ENCODE results near the gene PTCH1. TPM values are rescaled to one million over a fixed set of nuclear protein-coding genes. Genes with fewer than 3 reads are reported as not detected.

PTCH1 gene
- total RNA-seq, 1 donor, result 1.7 TPM

DNA sequence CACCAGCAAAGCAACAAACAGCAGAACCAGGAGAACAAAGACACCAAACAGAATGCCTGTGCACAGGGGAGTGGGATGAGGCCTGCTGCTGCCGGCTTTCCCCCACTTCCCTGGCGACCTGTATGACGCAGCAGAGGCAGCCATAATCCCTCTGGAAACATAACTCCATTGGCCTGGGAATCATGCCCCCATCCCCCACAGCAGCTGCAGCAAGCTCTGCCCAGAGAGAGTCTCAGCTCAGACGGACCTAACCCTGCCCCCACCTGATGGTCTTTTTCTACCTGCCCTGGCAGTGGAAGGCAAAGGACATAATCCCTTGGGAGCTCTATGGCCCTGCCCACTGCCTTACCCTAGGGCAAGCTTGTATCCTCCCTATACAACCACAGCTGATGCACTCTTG lies 117.5 kb downstream of the PTCH1 start:
- TF ChIP-seq, protein P1, sequence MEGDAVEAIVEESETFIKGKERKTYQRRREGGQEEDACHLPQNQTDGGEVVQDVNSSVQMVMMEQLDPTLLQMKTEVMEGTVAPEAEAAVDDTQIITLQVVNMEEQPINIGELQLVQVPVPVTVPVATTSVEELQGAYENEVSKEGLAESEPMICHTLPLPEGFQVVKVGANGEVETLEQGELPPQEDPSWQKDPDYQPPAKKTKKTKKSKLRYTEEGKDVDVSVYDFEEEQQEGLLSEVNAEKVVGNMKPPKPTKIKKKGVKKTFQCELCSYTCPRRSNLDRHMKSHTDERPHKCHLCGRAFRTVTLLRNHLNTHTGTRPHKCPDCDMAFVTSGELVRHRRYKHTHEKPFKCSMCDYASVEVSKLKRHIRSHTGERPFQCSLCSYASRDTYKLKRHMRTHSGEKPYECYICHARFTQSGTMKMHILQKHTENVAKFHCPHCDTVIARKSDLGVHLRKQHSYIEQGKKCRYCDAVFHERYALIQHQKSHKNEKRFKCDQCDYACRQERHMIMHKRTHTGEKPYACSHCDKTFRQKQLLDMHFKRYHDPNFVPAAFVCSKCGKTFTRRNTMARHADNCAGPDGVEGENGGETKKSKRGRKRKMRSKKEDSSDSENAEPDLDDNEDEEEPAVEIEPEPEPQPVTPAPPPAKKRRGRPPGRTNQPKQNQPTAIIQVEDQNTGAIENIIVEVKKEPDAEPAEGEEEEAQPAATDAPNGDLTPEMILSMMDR (IDR thresholded peaks at IDR 0.05; ENCODE audit: insufficient read depth, low read depth, low read length), result no peak
- no peak for DNase-seq (ENCODE audit: low read depth)
- H3K4me3 ChIP-seq (ENCODE audit: low read depth, low read length), result no peak overlapping the region

Small RNAs within 50 kb of the gene (small RNA-seq; reads per million reads assigned to genes)
- not detected for gene MT1P1

Other genes with a start within 250 kb of the PTCH1 start
- 3.9 and 7.8 TPM in 2 replicates for gene FANCC, start 199.3 kb downstream of the PTCH1 start, total RNA-seq

Data from fibroblast of villous mesenchyme (primary cell).